ENCODE measurements around the gene SLC38A9. TPM values are rescaled to one million over a fixed set of nuclear protein-coding genes. Genes with fewer than 3 reads are reported as not detected.

The SLC38A9 gene
- total and polyA plus RNA-seq, 2 donors (not counting 1 experiment from before 2014, with no cell fraction given), result 18.1 to 49.7 TPM

GRCh38 chr5:55715519-55716078 lies 3.5 kb upstream of the SLC38A9 start:
- Histone ChIP-seq H3K9me3 (ENCODE audit: control insufficient read depth, insufficient read depth, low read depth, low read length) (no peaks in the 10 kb centered on the region), H3K4me3 (replicated peaks in 1 of 4; ENCODE audit: control extremely low read depth in 1 of 4, insufficient read depth in 1 of 4, low read depth in 3 of 4, low read length in 4 of 4) (no peak overlapping the region), H3K79me2 (ENCODE audit: control insufficient read depth, insufficient read depth, low read length) (peaks cover 4% of the 10 kb centered on the region), H4K20me1 (ENCODE audit: control insufficient read depth, extremely low read depth, insufficient read depth, low read length) (no peaks in the 10 kb centered on the region), H3K27ac (ENCODE audit: insufficient read depth, low read length) (no peak overlapping the region), H3K4me1 (ENCODE audit: control insufficient read depth, extremely low read depth, insufficient read depth, low read length) (peaks cover 7% of the 10 kb centered on the region), H3K27me3 (ENCODE audit: control insufficient read depth, insufficient read depth, low read length) (peaks cover 3% of the 10 kb centered on the region), H3K9ac (ENCODE audit: insufficient read depth, low read length) (no peak overlapping the region), H2AFZ (ENCODE audit: low read length) (no peak overlapping the region), H3K4me2 (ENCODE audit: extremely low read depth, insufficient read depth, low read length) (no peak overlapping the region), H3K36me3 (ENCODE audit: control insufficient read depth, insufficient read depth, low read length) (no peaks in the 10 kb centered on the region)
- TF ChIP-seq, protein P1, sequence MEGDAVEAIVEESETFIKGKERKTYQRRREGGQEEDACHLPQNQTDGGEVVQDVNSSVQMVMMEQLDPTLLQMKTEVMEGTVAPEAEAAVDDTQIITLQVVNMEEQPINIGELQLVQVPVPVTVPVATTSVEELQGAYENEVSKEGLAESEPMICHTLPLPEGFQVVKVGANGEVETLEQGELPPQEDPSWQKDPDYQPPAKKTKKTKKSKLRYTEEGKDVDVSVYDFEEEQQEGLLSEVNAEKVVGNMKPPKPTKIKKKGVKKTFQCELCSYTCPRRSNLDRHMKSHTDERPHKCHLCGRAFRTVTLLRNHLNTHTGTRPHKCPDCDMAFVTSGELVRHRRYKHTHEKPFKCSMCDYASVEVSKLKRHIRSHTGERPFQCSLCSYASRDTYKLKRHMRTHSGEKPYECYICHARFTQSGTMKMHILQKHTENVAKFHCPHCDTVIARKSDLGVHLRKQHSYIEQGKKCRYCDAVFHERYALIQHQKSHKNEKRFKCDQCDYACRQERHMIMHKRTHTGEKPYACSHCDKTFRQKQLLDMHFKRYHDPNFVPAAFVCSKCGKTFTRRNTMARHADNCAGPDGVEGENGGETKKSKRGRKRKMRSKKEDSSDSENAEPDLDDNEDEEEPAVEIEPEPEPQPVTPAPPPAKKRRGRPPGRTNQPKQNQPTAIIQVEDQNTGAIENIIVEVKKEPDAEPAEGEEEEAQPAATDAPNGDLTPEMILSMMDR (conservative IDR thresholded peaks at IDR 0.05 in 1 of 2, IDR thresholded peaks at IDR 0.05 in 1 of 2; ENCODE audit: low read depth in 1 of 2, low read length in 2 of 2), result no peak
- TF ChIP-seq EZH2 (IDR thresholded peaks at IDR 0.05; ENCODE audit: low read length, missing control alignments), result no peak
- DNase-seq (ENCODE audit: low read depth in 2 of 2), result no peak

DNA sequence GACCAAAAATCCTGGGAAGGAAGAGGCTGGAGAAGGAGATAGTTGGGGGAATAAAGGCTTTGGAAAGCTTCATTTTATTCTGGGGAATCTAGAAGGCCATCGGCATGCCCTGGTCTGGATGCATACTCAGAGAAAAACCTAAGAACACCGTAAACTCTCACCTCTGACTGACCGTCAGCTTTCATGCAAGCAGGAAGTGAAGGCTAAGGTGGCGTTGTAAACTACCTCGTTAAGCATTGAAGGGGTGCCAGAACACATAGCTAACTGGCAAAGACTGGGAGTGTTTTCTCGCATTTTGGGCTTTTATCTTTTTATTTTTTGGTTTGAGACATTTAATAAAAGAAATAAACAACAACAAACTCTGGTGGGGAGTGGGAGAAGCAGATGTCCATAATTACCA lies 2.6 kb upstream of the SLC38A9 start:
- Histone ChIP-seq H3K27ac (ENCODE audit: insufficient read depth, low read length) (no peak overlapping the region), H3K4me2 (ENCODE audit: extremely low read depth, insufficient read depth, low read length) (no peak overlapping the region), H3K36me3 (ENCODE audit: control insufficient read depth, insufficient read depth, low read length) (no peaks in the 10 kb centered on the region), H3K9ac (ENCODE audit: insufficient read depth, low read length) (no peak overlapping the region), H3K9me3 (ENCODE audit: control insufficient read depth, insufficient read depth, low read depth, low read length) (no peaks in the 10 kb centered on the region), H3K4me3 (replicated peaks in 1 of 4; ENCODE audit: control extremely low read depth in 1 of 4, insufficient read depth in 1 of 4, low read depth in 3 of 4, low read length in 4 of 4) (no peak overlapping the region), H3K27me3 (ENCODE audit: control insufficient read depth, insufficient read depth, low read length) (peaks cover 3% of the 10 kb centered on the region), H3K79me2 (ENCODE audit: control insufficient read depth, insufficient read depth, low read length) (peaks cover 4% of the 10 kb centered on the region), H3K4me1 (ENCODE audit: control insufficient read depth, extremely low read depth, insufficient read depth, low read length) (peaks cover 7% of the 10 kb centered on the region), H4K20me1 (ENCODE audit: control insufficient read depth, extremely low read depth, insufficient read depth, low read length) (no peaks in the 10 kb centered on the region), H2AFZ (ENCODE audit: low read length) (no peak overlapping the region)
- TF ChIP-seq, protein P1 (conservative IDR thresholded peaks at IDR 0.05 in 1 of 2, IDR thresholded peaks at IDR 0.05 in 1 of 2; ENCODE audit: low read depth in 1 of 2, low read length in 2 of 2), result no peak
- TF ChIP-seq EZH2 (IDR thresholded peaks at IDR 0.05; ENCODE audit: low read length, missing control alignments), result no peak
- DNase-seq (ENCODE audit: low read depth in 2 of 2), result no peak

DNA sequence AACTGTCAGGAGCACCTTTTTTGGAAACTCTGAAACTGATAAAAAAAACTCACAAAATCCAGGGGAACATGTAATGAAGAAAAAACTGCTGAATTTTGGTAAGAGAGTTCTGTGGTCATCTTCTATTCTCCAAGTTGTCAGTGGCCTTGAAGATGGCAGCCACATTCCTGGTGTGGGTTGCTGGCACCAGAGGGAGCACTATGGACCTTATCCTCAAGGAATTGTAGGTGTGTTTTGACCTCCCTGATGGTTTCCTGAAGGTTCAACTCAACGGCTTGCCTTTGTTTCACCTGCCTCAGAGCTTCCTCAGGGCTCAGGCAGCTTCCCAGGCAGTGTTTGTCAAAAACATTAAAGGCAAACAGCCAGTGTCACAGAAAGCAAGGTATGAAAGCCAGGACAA lies 2.2 kb upstream of the SLC38A9 start:
- H3K27ac ChIP-seq (ENCODE audit: insufficient read depth, low read length), result no peak overlapping the region
- no peak for DNase-seq (ENCODE audit: low read depth in 2 of 2)
- H3K36me3 ChIP-seq (ENCODE audit: control insufficient read depth, insufficient read depth, low read length), result no peaks in the 10 kb centered on the region
- no peak overlapping the region for H2AFZ ChIP-seq (ENCODE audit: low read length)
- TF ChIP-seq, protein P1 (conservative IDR thresholded peaks at IDR 0.05 in 1 of 2, IDR thresholded peaks at IDR 0.05 in 1 of 2; ENCODE audit: low read depth in 1 of 2, low read length in 2 of 2), result no peak
- TF ChIP-seq EZH2 (IDR thresholded peaks at IDR 0.05; ENCODE audit: low read length, missing control alignments), result no peak
- H4K20me1 ChIP-seq (ENCODE audit: control insufficient read depth, extremely low read depth, insufficient read depth, low read length), result no peaks in the 10 kb centered on the region
- H3K4me2 ChIP-seq (ENCODE audit: extremely low read depth, insufficient read depth, low read length), result no peak overlapping the region
- no peak overlapping the region for H3K9ac ChIP-seq (ENCODE audit: insufficient read depth, low read length)
- peaks cover 7% of the 10 kb centered on the region for H3K4me1 ChIP-seq (ENCODE audit: control insufficient read depth, extremely low read depth, insufficient read depth, low read length)
- H3K9me3 ChIP-seq (ENCODE audit: control insufficient read depth, insufficient read depth, low read depth, low read length), result no peaks in the 10 kb centered on the region
- H3K27me3 ChIP-seq (ENCODE audit: control insufficient read depth, insufficient read depth, low read length), result peaks cover 3% of the 10 kb centered on the region
- no peak overlapping the region for H3K4me3 ChIP-seq (replicated peaks in 1 of 4; ENCODE audit: control extremely low read depth in 1 of 4, insufficient read depth in 1 of 4, low read depth in 3 of 4, low read length in 4 of 4)
- peaks cover 4% of the 10 kb centered on the region for H3K79me2 ChIP-seq (ENCODE audit: control insufficient read depth, insufficient read depth, low read length)
